ENCODE measurements around the gene PLXNC1. TPM values are rescaled to one million over a fixed set of nuclear protein-coding genes. Genes with fewer than 3 reads are reported as not detected.

PLXNC1 gene
- total RNA-seq, 1 donor from 2014 or later = 4.4 TPM

DNA sequence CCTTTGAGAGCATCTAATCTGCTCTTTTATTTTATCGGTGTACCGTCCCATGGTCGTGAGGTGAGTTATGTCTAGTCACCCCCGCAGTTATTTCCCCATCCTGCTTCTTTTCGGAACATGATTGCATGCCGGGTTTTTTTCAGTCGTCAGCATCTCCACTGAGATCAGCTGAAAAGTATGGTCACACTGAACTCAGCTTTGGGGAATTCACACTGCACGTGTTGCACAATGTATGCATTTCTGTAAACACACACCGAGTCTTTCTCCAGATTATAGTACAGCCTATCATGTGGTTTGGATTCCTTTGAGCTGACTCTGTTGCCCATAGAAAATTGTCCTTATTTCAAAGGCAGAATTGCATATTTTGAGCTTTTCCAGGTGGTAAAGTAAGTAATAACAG, 24.6 kb downstream of the PLXNC1 start:
- DNase-seq (ENCODE audit: low spot score) = peak; percentile 80
- intact Hi-C loops (cut with DNase I) = no loop called here

DNA sequence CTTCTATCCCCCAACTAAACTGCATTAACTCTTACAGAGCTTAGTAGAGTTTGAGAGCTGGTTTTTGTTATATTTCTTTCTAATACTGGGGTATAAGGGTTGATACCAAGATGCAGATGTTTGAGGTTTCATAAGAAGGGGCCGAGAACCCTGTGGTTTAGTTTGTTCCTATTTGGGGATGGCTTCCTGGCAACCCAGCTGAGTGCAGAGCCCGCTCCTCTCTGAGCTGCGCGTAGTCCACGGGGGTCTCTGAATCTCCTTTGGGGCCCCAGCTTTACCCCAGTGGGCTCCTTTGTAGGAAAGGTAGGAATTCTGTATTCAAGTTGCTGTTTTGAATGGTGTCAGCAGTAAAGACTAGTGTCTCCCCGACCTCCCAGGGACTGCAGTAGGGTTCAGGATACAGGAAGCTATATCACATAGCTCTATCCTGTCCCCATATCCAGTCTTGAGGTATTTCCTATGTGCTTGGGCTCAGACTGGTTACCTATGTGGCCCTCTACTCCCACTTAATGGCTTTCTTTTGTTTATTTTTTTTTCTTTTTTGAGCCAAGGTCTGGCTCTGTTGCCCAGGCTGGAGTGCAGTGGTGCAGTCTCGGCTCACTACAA, 25.4 kb downstream of the PLXNC1 start:
- no peak for DNase-seq (ENCODE audit: low spot score)
- intact Hi-C loops (cut with DNase I) = no loop called here

DNA sequence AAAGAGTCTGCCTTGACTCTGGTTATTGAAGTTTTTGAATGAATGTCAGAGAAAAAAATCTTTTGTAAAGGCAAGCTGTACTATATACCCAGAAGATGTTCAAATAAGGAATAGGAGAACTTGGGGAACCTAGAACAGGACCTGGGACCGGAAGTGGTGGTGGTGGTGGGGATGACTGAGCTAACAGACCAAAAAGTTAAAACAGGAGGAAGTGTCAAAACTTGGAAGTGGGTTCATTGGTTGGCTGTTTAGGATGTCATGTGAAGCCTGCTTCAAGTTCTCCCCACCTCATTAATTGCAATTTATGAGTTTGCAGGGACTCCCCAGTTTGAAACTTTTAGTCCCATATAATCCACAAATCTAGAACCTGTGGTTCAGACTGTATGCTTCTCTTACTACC, 26.2 kb downstream of the PLXNC1 start:
- peak; percentile 87 for DNase-seq (ENCODE audit: low spot score)
- intact Hi-C loops (cut with DNase I) = no loop called here

DNA sequence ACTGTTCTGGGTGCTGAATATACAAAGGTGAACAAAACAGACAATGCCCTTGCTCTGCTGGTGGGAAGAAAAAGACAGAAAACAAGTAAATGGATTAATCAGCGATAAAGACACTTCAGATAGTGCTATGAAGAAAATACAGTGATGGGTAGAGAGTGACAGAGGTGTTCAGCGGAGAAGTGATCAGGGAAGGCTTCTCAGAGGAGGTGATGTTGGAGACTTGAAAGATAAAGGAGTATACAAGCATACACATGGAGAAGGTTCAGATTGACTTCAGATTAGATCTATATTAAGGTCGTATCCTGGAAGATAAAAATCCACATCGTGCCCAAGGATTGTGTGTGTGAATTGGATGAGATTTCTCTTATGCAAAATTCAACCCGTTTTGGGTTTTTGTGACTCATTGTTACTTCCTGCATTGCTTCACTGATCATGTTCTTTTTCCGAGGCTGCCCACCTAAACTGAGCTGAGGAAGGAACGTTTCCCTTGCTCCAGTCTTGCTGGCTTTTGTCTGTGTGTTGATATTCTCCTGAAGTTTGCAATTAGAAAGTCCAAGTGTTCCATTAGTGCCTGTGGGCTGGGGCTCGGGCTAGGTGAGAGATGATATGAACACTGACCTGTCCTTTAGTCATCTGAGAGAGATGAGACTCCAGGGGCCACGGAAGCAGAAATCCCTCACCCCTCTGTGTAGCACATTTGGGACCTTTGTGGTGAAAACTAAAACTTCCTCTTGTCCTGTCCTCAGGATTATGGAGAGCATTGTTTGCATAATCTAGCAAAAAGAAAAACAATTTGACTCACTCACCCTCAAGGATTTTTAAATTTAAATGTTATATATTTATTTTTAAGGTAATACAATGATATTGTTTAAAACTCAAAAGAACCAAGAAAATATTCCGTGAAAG, 27.6 kb downstream of the PLXNC1 start:
- intact Hi-C loops (cut with DNase I) = no loop called here
- no peak for DNase-seq (ENCODE audit: low spot score)

DNA sequence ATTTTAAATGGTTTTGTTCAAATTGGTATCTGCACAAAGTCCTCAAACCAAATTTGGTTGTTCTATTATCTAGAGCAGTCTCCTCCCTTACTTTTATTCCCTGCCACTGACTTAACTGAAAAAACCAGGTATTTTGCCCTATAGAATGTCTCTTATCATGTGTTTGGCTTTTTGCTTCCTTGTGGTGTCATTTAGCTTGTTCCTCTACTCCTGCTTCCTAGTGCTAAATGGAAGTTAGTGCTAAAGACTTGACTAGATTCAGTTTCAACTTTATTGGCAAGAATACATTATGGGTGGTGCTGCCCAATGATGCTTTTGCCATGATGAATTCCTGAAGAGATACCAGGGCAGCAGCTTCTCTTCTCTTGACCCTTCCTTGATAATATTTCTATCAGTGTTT, 29.7 kb downstream of the PLXNC1 start:
- no peak for DNase-seq (ENCODE audit: low spot score)
- intact Hi-C loops (cut with DNase I) = no loop called here

DNA sequence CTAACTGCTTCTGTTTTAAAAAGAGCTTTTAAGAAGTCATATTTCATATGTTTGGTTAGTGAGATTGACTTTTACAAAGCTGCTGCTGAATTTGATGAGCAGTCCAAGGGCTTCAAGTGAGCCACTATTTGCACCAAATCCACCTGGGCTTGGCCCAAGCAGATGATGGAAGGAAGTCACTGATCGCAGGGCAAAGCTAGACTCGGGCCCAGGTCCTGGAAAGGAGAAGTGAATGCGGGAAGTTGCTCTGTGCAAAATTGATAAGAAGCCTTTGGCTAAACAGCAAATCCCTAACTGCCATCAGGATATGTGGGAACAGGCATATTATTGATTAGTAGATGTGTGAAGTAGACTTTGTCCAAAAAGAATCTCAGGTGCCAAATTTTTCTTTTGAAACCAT, 30.5 kb downstream of the PLXNC1 start:
- DNase-seq (ENCODE audit: low spot score) = peak; percentile 80
- intact Hi-C loops (cut with DNase I) = no loop called here

DNA sequence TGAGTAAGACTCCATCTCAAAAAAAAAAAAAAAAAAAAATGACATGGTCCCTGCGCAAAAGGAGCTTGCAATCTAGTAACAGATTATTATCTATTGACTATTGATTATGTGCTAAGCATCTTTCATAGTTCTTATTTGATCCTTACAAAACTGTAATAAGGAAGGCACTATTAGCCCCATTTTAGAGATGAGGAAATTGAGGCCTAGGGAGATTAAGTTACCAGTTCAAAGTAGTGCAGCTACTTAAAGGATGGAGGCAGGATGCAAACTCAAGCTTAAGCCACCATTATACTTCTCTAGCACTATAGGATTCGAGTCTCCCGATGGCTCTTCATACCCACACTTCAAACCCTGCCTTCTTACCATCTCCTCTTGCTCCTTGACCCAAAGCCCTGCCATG, 31.3 kb downstream of the PLXNC1 start:
- no peak for DNase-seq (ENCODE audit: low spot score)
- intact Hi-C loops (cut with DNase I) = no loop called here

DNA sequence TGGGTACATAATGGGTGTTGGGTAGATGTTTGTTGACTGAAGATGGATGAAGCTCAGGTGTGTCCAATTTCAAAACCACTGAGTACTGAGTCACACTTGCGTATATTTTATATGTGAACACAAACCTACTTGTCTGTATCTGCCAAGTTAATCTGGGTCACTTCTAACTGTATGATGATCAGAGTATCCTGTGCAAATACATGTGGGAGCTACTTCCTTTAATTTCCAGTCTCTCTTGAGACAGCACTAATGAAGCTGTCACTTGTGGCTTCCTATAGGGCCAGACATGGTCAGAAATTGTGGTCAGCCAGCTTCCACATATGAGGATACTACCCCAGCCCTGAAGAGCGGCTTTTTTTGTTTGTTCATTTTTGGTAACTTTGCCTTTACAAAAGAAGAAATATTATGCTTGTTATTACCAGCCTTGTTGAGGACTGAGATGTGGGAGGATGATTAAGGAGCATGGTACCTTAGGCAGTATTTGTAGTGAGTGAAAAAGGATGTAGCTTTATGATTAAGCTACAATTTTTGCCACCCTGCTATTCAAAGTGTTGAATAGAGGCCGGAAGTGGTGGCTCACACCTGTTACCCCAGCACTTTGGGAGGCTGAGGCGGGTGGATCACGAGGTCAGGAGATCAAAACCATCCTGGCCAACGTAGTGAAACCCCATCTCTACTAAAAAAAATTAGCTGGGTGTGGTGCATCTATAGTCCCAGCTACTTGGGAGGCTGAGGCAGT, 32.4 kb downstream of the PLXNC1 start:
- intact Hi-C loops (cut with DNase I) = no loop called here
- no peak for DNase-seq (ENCODE audit: low spot score)

DNA sequence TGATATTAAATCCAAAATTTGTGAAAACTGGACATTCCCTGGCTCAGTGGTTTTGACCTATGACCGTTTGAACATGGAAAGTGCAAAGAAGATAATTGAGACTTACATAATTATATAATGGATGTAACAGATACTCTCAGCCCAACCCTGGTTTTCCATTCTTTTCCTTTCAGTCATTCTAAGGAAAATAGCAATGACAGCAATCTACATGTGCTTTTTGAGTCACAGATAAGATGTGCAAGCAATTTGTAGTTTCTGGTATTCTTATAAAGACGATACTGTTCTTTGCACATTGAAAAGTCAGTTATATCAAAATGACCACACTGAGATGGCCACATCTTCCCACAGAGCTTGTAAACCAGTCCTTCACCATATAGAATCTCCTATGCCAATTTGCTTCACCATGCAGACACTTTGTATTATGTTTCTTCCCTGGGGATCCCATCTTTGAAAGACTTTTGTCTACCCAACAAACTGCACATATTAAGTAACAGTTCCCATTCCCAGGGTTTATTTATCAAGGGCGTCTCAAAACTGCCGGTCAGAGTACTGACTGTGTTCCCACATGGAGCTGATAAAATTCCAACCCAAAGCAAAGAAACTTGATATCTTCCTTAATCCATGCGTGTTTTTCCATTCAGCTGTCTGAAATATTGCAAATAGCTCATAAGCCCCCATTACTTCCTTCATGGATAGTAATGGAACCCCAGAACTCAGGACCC, 34.8 kb downstream of the PLXNC1 start:
- intact Hi-C loops (cut with DNase I) = no loop called here
- DNase-seq (ENCODE audit: low spot score) = no peak

DNA sequence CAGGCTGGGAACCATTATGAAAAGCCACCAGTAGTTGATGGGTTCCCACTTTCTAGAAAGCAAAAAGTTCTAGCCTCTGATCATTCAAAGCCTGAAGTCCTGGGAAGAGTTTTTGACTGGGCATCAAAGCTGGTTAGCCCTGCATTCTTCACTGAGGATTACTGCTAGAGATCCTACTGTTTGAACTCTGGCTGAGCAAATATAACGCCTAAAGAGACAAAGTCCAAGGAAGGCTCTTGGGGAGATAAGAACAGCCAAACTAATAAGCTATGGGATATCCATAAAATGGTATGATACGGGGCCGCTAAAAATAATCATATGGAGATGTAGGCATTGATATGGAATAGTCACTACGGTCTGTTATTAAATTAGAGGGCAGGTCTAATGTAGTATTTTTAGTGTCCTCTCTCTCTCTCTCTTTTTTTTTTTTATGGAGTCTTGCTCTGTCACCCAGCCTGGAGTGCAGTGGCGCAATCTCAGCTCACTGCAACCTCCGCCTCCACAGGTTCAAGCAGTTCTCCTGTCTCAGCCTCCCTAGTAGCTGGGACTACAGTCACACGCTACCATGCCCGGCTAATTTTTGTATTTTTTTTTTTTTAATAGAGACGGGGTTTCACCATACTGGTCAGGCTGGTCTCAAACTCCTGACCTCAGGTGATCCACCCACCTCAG, 35.5 kb downstream of the PLXNC1 start:
- DNase-seq (ENCODE audit: low spot score) = no peak
- intact Hi-C loops (cut with DNase I) = no loop called here

DNA sequence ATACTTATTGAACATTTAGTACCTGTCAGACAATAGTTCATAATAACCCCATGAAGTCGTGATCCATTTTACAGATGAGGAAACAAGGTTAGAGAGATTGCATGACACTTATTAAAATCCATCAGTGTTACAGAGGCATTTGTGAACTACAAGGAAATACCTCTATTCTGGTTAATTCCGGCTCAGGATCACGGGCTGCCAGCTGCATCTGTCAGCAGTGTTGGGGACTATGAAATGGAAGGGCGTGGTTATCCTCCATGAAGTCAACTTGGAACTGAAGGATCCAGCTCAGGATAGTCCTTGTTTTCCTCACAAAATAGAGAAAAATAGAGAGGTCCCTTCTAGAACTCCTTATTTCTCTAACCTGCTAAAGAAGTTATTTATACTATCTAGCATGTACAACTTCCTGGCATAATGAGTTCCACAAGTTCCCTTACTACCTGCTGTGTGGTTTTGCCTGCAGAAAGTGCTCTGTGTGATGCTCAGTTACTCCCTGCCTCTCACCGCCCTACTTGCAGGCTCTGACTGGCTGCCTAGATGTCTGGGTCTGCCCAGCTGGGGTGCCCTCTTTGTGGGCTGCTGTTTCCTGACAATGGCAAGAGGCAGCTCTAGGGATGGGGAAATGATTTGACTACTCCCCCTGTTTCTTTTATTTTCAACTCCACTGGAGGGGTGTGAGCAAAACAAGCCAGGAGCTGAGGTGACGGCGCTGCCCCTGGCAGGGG, 36.8 kb downstream of the PLXNC1 start:
- intact Hi-C loops (cut with DNase I) = no loop called here
- DNase-seq (ENCODE audit: low spot score) = no peak

DNA sequence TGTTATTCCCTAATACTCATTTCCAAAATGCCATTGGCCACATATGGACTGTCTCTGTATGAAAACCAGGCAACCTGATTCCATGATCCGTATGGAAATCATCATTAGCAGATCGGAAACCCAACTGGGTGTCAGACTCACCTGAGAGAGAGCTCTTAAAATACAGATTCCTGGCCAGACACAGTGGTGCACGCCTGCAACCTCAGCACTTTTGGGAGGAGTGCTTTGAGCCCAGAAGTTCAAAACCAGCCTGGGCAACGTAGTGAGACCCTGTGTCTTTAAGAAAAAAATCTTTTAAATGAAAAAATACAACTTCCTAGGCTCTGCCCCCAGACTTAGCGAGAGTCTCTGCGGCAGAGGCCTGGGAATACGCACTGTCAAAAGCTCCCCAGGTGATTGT, 37.4 kb downstream of the PLXNC1 start:
- intact Hi-C loops (cut with DNase I) = no loop called here
- DNase-seq (ENCODE audit: low spot score) = no peak

DNA sequence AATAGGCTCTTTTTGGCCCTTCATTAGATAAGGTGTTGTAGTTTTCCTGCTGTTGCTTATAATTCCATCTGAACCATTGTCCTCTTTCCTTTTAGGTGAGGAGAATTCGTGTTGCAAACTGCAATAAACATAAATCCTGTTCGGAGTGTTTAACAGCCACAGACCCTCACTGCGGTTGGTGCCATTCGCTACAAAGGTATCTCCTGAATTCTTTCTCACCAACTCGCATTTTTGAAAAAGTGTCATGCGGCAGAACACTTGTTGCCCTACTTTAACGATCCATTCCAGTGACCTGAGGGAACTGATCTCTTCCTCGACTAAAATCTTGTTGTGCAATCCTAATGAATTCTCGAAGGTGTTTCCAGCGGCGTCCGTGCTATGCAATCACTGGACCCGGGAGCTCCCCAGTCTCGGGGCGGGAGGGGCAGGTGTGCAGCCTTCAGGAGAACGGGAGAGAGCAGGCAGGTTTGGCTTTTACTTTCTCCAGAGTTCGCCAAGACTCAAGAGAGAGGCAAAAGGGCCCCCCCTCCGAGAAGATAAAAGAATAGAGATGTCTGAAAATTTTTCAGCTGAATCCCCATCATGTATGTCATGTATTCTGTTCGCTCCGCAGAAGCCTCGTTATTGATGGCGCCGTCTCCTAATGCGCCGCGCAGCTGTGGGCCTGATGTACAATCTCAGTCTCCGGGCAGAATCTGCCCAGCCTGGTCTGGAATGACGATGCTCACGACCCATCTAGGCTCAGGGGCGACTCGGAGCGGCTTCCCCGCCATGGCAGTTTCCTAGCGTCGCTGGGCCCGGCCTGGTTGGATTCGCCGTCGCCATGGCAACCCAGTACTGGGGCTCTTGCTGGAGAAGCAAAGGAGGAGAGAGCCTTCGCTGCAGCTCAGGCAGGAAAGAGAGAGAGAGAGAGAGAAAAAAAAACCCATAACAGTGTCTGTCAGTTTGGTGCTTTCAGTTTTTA, 38.2 kb downstream of the PLXNC1 start:
- intact Hi-C loops (cut with DNase I) = no loop called here
- no peak for DNase-seq (ENCODE audit: low spot score)

DNA sequence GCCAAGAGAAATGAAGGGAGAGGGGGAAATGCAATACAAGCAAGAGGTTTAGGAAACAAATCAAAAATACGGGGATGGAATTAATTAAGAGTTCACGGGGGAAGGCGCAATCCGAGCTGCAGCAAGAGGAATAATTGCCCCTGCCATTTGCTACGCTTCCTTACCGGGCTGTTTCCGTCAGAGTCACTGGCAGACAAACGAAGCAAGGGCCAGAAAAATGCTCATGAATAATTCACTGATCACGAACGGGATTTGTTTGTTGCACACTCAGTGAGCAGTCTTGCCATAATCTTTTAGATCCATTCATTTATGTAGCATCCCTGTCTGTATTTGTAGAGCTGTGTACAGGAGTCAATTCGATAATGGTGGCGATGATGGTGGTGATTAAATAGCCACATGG, 39.0 kb downstream of the PLXNC1 start:
- no peak for DNase-seq (ENCODE audit: low spot score)
- intact Hi-C loops (cut with DNase I) = no loop called here

DNA sequence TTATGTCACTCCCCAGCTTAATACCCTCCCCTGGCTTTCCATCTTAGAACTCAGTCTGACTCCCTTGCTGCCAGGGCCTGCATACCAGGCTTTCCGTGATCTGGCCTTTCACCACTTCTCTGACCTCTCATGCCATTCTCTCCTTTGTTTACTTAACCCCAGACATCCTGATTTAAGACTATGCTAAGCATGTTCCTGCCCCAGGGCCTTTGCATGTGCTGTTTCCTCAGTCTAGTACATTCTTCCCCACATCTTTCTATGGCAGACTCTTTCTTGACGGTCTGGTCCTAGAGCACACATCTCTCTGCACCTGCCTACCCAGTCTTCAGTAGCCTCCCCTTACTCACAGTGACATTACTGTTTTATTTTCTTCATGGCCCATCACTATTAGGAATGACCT, 42.2 kb downstream of the PLXNC1 start:
- DNase-seq (ENCODE audit: low spot score) = no peak
- intact Hi-C loops (cut with DNase I) = no loop called here

DNA sequence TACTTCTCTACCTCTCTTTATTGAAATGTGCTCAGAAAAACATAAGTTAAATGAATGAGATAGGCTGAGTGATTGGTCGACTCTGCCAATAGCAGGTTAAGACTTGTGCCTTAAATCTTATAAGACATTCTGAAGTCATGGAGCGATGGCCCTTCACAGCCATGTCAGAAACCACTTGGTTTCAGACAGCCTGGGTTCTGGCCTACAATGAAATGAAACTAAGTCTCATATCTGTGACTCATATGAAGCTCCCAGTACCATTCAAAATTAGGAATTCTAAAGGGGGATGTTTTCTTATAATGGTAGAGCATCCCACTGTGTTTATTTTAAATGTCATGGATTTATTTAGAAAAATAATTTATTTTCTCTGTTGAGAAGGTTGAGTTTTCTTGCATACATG, 42.6 kb downstream of the PLXNC1 start:
- no peak for DNase-seq (ENCODE audit: low spot score)
- intact Hi-C loops (cut with DNase I) = no loop called here

DNA sequence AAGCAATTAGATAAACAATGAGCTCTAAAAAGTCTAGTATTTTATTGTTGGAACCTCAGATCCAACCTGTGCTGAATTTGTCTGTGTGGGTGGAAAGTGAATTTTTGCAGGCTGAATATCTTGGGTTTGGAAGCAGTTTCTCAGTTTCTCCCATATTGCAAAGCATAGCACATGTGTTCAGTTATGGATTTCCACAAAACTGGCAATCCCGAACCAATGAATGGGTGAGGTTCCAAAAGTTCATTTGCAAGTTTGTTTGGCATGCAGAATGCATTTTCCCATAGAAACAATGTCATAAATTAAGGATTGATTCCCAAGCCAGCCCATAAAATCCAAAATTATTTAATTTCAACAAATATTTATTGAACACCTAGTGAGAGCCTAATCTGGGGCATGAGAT, 43.4 kb downstream of the PLXNC1 start:
- intact Hi-C loops (cut with DNase I) = no loop called here
- no peak for DNase-seq (ENCODE audit: low spot score)

DNA sequence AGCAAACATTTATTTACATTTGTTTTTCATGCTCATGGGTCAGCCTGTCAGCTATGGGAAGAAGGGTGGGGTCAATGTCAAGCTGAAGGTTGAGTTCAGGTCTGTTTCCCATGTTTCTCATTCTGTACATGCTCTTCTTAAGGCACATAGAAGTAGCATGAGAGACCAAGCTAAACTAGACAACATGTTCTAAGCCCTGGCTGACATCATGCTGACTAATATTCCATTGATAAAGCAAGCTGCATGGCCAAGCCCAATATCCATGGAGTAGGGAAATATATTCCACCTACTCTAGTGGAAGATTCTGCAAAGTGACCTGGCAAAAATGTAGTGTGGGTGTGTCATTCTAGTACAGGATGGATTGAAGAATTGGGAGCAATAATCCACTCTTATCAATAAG, 44.1 kb downstream of the PLXNC1 start:
- no peak for DNase-seq (ENCODE audit: low spot score)

More for the DNA sequence above, 44.1 kb downstream of the PLXNC1 start:
- intact Hi-C loops (cut with DNase I) = no loop called here

Data from cardiac septum (tissue), 1 donor.